Islet precursor cell (in vitro differentiated cells): ENCODE results near the gene CAPN5.
A peak's percentile ranks its signal among the peaks of the same experiment; 100 is the strongest.

Experiments used
- DNase-seq: peaks from one replicate; pipeline ENCODE4 v3.0.0-alpha.2; 2018

CAPN5 gene

DNA sequence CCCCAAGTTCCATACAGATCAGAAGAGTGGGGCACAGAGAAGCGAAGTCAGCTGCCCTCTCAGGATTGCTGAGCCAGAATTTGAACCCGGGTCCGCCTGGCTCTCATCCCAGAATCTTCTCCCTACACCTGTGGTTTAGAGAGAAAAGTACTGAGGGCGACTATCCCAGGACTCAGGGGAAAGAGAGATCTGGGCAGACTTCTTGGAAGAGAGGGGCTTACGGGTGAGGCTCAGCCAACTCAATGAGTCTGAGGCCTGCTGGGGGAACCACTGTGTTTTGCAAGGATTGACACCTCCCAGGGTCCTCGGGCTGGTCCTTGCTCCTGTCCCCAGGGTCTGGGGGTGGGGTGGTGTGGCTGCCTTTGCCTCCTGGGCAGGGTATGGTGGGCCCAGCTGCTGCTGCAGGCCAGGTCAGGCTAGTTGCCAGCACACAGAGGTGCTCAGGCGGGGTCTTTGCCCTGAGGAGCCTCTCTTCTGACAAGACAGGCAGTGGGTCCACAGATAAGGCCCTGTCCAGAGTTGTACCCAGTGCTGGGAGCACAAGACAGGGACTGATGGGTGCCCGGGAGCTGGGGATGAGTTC, 1.2 kb downstream of the CAPN5 start:
- peak; percentile 47 for DNase-seq

DNA sequence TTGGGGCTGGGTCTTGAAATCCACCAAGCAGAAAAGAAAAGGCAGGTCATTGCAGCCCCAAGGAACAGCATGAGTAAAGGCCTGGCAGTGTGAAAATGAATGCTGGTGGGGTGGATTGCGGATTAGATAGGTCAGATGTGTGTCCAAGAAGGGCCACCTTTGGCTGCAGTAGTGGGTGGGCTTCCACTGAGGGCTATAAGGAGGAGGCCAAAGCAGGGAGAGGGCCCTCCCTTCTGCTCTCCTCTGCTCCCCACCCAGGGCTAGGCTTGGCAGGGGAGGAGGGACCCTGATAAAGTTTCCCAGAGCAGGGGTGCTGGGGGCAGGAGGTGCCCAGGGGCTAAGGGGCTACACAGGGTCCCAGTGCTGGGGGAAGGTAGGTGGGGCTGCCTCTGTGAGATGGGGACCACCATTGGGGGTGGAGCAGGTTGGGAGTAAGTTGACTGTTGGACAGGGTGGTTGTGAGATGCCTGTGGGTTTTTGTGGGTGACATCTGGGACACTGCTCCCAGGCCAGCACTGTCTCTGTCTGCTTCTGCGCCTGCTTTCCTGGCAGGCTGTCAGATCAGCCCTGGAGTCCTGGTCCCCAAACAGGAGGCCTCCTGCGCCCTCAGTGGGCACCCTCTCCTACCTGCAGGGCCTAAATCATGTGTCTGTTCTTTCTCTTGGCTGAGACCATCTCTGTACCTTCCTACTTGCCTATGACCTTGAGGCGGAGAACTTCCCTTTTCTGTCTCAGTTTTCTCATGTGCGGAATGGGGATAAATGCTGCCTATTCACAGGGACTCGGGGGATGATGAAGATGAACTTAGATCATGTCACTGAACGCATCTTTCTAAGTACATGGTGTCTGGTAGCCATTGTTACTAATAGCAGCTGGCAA, 1.9 kb downstream of the CAPN5 start:
- peak; percentile 36 for DNase-seq

DNA sequence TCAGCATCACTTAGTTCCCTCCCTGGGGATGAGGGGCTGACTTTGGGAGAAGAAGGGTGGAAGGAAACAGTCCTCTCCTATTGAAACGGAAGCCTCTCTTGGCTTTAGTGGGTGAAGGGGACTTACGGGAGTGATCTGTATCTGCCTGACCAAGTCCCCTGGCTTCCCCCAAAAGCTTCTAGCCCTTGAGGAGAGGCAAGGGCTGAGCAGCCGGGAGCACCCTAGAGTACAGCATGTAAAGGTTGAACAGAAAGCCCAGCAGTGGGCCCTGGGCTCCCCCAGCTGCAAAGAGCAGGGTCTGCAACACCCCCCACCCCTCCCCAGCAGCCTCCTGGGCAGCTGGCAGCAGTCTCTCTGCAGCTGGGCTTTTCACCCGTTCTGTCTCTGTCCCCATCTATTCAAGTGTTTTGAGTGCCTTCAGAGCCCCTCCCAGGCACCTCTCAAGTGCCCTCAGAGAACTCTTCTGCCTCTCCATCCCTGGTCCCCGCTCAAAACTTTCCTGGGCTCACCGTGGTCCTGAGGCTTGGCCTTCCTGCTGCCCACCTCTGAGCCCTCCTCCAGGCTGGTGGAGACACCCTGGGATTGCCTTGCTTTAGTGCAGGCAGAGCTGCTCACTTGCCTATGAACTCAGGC, 2.7 kb downstream of the CAPN5 start:
- no peak for DNase-seq

DNA sequence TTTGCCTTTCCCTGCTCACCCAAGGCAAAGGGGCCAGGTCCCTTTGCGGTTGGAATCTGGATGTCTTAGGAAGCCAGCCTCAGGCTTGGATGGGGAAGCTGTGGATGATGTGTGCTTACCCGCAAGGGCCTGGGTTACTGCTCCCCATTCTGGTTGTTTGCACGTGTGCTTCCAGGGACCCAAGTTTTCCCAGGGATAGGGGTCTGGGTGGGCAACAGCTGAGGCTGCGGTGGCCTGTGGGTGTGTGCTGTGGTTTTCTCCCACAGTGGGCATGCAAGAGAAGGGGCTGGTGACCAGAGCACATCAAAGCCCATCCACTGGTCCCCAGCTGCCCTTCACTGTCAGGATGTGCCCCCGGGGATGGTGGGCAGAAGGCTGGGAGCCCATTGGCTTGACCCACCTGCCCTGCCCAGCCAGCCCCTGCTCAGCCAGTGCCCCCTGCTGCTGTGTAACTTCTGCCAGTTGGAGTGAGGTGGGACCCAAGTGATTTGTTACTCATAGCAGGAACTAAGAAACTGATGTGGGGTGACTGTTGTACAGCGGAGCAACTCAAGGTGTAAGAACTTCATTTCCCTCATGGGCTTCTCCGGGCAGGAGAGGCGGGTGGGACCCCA, 3.3 kb downstream of the CAPN5 start:
- peak; percentile 50 for DNase-seq

DNA sequence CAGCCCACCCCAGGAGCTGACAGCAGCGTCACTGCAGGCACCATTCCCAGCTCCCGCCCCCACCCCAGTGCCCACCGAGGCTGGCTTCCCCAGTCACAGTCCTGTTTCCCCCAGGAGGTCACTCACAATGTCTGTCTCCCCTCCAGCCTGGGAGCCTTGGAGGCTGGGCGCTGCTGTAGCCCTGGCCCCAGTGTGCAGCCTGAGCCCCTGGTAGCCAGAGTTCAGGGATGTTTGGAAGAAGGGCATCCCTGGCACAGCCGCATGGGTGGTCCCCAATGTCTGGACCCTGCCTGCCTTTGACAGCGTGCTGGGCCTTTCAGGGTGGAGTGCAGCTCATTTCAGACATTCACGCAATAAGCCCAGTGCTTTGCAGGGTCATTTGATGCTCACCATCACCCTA, 4.3 kb downstream of the CAPN5 start:
- DNase-seq, result no peak

DNA sequence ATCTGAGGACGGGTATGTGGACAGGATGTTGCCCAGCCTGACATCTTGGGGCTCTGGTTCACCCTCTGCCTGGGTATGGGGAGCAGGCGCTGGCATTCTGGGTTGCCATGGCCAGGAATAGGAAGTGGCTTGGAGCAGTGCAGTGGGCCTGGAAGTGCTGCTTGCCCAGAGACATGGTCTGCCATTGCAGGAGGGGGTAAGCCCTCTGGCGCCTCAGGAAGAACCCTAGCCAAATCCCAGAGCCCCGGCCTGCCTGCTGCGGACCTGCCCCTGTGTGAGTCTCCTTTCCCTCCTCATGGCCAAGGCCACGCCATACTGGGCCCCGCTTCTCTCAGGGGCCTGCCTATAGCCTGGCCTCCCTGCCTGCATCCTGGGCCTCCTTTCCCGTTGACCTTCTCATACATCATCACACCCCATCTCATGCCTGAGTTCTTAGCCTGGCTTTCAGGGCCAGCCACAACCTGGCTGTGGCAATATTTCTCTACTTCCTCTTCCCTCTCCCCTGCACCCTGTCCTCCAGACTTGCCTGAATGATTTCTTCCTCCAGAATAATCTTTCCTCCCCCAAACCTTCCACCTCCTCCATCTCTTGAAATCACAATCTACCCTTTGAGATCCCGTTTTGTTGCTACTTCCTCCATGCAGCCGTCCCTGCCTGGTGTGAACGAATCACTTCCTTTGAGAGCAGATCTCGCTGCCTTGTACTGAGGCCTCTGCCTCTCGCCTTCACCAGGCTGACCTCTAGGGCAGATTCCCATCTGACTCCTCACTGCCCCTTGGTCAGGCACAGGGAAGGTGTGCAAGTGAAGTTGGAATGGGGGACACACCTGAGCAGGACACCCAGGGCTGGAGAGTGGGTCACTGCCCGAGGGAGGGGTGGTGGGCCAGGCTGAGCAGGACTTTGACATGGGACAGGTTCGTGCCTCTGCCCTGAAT, 5.2 kb downstream of the CAPN5 start:
- peak; percentile 80 for DNase-seq

DNA sequence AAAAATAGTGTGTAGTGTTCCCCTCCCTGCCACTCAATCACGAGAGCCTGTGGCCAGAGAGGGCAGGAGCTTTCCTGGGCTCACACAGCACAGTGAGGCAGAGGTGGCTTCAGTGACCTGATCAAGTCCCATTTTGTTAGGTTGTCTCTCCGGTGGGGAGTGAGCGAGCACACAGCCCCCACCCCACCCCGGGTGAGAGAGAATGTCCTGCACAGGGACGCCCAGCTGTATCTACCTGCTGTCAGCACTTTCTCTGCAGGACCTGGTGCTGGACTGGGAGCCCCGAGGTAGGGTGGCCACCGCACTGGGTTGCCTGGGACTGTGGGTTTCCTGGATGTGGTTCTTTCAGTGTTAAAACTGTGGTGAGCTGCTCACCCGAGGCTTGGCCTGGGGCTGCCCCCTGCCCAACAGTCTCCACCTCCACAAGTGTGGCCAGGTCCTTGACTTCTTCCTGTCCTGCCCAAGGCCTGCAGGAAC, 6.1 kb downstream of the CAPN5 start:
- no peak for DNase-seq

DNA sequence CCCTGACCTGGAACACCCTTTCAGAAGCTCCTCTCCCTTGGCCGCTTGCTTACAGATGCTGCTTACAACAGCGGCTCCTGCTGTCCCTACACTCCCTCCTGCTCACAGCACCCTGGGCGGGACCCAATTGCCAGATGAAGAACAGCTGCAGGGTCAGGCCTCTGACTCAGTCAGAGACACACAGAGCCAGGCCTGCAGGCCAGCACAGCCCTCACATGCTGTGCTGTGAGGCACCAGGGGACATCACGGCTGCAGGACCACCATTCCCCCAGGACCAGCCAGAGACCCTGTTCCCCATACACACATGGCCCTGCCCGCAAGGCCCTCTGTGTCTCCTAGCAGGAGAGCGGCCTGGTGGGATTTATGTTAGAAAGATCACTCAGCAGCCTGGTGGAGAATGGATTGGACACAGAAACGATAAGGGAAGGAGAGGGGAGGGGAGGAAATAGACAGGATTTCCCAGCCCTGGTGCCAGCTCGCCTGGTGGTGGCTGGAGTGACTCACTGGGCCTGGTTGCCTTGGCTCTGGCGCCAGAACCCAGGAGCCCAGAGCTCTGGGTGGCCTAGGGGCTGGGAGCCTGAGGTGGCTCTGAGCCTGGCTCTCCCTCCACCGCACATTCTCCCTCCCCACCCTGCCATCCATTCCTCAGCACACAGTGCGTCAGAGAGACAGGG, 6.7 kb downstream of the CAPN5 start:
- DNase-seq, result peak; percentile 95

DNA sequence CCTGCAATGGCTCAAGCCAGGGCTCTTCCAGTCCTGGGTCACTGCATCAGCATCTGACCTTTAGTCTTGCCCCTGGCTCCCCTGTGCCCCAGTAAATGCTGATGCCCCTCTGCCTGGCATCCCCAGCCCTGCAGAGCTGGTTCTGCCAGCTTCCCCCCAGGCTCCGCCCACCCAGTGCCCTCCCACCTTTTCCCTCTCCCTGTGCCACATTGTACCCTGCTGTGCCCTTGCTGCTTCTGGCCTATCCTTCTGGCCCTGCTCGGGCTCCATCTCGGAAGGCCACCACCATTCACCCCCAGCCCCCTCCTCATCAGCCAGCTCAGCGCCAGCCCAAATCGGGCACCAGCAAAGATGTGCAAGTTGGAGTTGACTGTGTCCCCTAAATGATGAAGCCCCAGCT, 7.4 kb downstream of the CAPN5 start:
- DNase-seq, result peak; percentile 20

DNA sequence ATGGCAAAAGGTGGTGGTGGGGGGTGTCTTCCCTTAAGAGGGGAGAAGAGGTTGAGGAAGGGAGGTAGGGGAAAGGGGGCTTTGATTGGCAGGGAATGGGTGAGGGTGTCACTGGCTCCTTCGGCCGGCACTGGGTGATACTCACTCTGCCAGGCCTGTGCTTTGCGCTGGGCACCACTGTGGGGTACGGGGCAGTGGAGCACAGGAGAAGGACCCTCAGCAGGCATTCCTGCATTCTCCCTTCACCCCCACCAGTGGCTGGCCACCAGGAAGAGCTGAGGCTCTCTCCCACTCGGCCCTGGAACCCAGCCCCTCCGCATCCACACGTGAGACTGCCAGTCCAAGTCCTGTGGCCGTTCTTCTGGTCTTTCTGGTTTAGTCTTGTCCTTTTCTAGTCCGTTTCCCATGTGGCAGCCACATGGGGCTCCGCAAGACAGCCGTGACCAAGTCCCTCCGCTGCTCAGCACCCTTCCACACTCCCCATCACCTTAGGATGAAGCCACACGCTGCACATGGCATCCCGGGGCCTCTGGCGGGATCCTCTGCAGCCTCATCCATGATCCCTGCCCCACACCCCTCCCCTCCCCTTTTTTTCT, 8.0 kb downstream of the CAPN5 start:
- DNase-seq, result peak; percentile 34

DNA sequence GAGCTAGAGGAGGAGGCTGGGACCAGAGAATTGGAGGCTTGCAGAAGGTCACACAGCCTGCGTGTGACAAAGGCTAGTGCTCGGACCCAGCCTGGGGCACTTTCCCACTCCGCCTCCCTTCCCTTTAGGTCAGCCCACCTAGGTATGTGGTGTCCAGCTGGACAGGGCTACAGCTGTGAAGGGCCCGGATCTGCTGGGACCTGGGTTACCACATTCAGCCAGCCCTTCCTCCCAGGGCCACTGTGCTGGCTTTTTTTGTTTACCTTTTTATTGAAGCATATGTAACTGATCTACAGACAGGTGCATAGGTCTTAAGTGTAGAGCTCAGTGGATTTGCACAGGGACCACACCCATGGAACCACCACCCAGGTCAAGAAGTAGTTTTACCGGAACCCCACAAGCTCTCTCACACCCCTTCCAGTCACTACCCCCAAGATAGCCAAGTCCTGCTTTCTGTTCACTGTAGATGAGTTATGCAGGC, 8.7 kb downstream of the CAPN5 start:
- DNase-seq, result peak; percentile 48

DNA sequence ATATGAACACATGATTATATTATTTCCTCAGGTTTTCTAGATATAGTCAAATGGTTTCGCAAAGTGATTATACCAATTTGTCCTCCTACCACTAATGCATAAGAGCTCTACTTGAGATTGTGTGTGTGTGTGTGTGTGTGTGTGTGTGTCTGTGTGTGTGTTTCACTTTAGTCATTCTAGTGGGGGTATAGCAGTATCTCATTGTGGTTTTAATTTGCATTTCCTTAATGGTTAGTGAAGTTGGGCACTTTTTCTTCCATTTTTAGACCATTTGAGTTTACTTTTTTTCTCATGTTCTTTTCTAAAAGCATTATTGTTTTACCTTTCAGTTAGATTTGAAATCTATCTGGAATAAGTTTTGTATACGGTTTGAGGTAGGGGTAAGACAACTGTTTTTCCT, 12.9 kb downstream of the CAPN5 start:
- no peak for DNase-seq

DNA sequence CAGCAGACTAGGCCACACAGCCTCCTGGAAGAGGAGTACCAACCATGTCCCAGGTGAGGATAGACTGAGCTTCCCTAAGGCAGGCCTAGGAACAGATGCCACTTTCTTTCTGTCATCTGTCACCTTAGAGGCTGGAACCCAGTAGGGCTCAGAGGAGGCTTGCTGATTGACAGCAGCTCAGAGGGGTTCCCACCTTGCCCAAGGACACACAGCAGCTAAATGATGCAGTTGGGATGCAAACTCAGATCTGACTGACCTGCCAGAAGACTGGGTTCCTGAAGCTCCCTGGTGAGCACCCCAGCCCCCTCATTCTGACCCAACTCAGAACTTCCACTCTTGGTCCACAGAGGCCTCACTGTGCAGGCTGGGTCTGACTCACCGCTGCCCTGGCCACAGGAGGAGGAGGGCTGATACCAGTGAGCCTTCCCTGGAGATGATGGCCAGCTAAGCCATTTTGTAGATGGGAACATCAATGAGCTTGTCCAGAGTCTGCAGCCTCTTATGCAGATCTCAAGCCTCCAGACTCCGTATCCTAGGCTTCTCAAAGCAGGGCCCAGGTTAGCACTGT, 14.0 kb downstream of the CAPN5 start:
- peak; percentile 38 for DNase-seq

DNA sequence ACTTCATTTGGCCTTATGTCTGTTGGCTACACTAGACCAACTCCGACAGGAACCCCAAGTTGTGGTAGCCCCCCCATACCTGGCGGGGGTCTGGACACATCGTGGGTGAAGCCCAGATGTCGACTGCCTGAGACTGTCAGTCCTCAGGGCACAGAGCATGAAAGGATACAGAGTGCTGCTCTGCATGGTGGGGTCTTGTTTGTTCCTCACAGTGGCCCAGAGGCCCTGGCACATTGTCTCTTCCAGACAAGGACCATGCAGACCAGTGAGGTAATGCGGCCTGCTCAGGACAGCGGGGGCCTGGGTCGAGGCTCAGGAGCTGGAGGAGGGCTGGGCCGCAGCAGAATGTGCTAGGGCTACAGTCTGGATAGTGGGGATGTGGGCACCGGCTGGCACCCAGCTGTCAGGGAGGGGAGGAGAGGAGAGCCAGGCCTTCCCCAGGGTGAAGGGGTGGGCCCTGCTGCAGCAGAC, 14.6 kb downstream of the CAPN5 start:
- no peak for DNase-seq

DNA sequence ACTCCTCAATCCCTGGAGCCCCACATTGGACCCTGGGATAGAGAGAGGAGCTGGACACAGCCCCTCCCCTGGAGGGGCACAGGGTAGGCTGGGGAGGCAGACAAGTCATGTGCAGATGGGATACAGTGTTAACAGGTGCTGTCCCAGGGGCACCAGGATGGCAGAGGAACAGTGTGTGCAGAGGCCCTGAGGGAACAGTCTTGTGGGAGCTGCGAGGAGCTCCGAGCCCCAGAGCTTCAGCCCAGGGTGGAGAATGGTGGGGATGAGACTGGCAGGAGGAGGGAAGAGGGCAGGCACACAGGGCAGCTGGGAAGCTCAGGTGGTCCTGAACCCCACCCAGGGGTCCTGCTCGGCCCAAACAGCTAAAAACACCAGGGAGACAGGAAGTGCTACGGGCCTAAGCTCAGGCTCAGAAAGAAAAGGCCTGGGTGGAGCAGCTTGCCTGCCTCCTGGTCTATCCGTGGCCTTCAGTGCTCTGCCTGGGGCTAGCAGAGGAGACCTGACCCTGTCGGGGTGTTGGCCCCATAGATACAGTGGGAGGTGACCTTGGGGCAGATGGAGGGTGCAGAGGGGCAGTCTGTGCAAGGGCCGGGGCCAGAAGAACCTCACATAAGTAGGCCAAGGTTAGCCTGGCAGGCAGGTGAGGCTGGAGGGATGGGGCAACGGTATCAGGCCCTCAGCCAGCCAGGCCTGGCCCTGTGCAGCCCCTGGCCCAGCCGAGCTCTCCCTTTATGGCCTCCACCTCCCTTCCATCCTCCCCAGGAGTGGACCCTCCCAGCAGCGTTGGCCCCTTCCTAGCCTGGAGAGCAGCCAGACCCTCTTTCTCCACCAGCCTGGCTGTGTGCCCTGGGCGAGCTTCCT, 15.4 kb downstream of the CAPN5 start:
- DNase-seq, result no peak

DNA sequence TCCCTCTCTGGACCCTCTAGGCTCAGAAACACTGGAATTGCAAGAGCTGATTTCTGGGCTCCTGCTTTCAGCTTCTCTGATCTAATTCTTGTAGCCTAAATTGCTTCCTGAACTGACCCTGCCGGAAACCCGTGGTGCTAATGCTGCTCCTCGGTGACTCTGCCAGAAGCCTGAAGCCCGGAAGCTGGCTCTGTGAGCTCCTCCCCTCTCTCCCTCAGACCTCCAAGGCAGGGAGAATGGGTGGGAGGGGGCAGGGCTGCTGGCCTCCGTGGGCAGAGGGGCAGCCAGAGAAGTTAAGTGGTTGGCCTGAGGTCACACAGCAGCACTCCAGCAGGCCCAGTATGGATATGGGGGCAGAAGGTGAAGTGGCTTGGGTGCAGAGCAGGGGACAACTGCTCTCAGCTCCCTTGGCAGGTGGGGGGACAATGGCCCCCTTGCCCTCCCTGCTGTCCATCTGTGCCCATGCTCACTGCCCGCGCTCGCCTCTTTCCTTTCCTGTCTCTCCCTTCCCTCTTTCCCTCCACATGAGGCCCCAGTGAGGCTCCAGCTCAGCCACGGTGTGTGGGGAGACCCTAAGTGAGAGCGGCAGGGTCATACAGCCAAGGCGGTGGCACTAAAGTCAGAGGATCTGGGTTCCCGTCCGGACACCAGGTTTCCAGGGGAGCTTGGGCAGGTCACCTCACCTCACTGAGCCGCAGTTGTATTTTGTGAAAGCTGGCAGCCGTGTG, 16.2 kb downstream of the CAPN5 start:
- DNase-seq, result no peak

DNA sequence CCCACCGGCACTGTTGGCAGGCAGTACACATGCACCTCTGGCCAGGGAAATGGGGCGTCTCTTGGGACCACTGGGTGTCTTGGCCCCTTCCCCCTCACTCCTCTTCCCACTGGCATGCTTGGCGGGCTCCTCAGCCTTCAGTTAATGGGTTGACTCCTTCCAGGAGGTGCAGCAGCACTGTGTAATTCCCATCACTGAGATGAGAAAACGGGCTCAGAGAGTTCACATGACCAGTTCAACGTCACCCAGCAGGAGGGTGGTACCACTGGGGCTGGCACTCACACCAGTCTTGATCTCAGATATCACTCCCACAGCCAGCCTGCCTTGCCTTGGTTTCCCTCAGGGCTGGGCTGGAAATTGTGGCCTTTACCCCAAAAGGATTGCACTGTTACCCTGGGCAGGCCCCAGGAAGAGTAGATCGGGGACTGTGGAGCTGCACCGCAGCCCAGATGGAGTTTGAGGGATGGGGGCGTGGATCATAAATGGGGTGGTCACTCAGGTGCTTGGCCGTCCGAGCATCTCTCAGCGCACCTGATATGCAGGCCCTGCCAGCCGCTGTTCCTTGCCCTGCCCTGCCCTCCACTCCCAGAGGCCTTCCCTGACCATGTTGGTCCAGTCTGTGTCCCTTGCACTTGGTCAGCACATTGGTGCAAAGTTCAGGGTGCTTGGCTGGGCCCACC, 16.9 kb downstream of the CAPN5 start:
- DNase-seq, result no peak

DNA sequence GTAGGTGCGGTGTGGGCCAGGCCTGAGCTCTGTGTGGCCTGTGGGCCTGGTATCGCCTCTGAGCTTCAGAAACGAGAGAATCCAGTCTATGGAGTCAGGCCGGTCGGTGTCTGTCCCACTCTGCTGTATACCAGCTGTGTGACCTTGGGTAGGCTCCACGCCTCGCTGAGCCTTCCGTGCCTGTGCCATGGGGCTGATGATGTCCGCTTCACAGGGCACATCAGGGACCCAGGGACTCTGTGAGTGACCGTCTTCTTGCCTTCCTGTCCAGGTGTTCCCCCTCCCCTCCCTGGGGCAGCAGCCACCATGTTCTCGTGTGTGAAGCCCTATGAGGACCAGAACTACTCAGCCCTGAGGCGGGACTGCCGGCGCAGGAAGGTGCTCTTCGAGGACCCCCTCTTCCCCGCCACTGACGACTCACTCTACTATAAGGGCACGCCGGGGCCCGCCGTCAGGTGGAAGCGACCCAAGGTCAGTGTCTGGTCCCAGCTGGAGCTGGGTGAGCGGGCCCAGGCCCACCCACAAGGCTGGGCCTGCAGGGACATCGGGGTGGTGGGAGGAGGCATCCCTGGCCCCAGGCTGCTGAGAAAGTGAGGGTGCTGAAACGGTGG, 17.9 kb downstream of the CAPN5 start:
- no peak for DNase-seq
